Measurements from ENCODE around the gene ZNF140. TPM values are rescaled to one million over a fixed set of nuclear protein-coding genes. Genes with fewer than 3 reads are reported as not detected.

The ZNF140 gene
- total RNA-seq, 1 donor from 2014 or later = 17.2 TPM

DNA sequence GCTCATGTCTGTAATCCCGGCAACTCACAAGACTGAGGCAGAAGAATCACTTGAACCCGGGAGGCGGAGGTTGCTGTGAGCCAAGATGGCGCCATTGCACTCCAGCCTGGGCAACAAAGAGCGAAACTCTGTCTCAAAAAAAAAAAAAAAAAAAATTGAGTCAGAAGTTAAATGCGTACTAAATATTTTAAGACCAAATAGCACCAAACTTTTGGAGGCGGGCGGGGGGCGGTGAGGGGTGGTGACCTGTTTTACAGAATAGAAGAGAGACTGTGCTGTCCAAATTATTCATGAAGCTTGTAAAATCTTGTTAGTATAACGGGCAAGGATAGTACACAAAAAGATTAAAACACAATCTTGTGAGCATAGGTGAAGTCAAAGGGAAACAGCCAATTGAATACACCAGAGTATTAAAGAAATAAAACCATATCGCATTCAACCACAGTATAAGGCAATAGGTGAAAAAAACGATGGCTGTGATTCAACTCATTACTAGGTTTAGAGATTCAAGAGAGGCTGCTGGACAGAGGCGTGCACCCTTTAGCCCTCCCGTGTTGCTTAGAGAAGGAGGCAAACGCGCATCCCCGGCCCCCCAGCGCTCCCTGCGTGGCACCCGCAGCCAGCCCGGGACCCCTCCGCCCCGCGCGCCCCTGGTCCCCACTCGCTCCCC is 48.8 kb downstream of the ZNF140 start:
- Mint-ChIP-seq H3K4me1 (ENCODE audit: low read depth, unreplicated experiment) (no peaks in the 10 kb centered on the region), H3K27me3 (ENCODE audit: low read depth, unreplicated experiment) (no peaks in the 10 kb centered on the region), H3K9me3 (ENCODE audit: unreplicated experiment) (peaks cover 44% of the 10 kb centered on the region), H3K36me3 (ENCODE audit: low read depth, unreplicated experiment) (peaks cover 43% of the 10 kb centered on the region), H3K4me3 (ENCODE audit: unreplicated experiment) (peak overlapping the region; percentile 95), H3K27ac (ENCODE audit: unreplicated experiment) (peak overlapping the region; percentile 12)
- no peaks in the 10 kb centered on the region for H4K20me1 ChIP-seq (ENCODE audit: insufficient read depth, low read length)
- H3K27ac ChIP-seq (ENCODE audit: low read depth, low read length) = peak overlapping the region; percentile 96
- peak overlapping the region; percentile 99 for H2AFZ ChIP-seq (ENCODE audit: low read depth, low read length)
- no peak for FAIRE-seq
- DNase-seq (ENCODE audit: low read depth) = peak; percentile 44
- peak overlapping the region; percentile 95 for H3K9ac ChIP-seq (ENCODE audit: low read length)
- peak overlapping the region; percentile 99 for H3K4me3 ChIP-seq (ENCODE audit: insufficient read depth, low read depth, low read length)
- peaks cover 22% of the 10 kb centered on the region for H3K9me3 ChIP-seq (ENCODE audit: insufficient read depth, low read depth, low read length)
- peak overlapping the region; percentile 98 for H3K4me2 ChIP-seq (ENCODE audit: low read length)
- TF ChIP-seq CTCF (IDR thresholded peaks at IDR 0.05; ENCODE audit: insufficient read depth, low read depth, low read length) (no peak), EZH2 (IDR thresholded peaks at IDR 0.05; ENCODE audit: insufficient read depth, low read length) (no peak)
- no peaks in the 10 kb centered on the region for H3K4me1 ChIP-seq (ENCODE audit: insufficient read depth, low read length)
- no peaks in the 10 kb centered on the region for H3K27me3 ChIP-seq (ENCODE audit: insufficient read depth, low read length)
- H3K79me2 ChIP-seq (ENCODE audit: insufficient read depth, low read length) = peaks cover 17% of the 10 kb centered on the region
- H3K36me3 ChIP-seq (ENCODE audit: insufficient read depth, low read length) = no peaks in the 10 kb centered on the region

DNA sequence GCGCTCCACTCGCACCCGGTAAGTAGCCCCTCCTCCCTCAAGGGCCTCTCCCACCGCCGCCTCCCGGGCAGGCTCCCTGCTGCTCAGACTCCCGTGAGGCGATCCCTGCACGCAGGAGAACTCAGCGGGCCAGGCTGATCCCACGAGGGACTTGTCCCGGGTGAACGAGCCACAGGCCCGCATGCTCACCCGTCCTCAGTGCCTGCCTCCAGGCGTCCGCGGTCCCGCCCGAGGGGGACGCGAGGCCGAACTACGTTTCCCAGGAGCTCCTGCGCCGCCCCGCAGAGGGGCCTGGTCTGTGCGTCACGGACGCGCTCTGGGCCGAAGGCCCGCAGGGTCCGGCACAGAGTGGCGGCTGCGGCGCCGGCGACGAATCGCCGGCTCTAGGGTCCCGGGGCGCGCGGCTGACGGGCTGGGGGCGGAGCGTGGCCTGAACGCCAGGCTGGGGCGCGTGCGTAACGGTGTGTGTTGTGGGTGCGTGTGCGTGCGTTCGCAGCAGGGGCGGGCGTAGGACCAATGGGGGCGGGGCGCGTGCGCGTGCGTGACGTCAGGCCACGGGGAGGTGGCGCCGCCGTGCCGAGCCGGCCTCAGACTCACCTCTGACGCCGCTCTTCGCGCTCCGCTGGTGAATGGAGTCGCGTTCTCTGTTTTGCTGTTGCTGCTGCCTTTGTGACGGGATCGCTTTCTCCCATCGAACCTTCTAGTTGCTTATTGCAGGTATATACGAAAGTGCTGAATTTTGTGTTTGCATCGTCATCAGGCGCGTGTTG is 49.5 kb downstream of the ZNF140 start, which contains the start of the genes ZNF10 and ZNF891:
Gene ZNF10, plus strand, starts transcription at position 590 of the 770 bp plus-strand sequence. CDS start 13,866 bp downstream, outside the sequence.
Gene ZNF891, minus strand, starts transcription at position 237 of the 770 bp plus-strand sequence. CDS start 8,356 bp downstream, outside the sequence.
- peaks cover 23% of the 10 kb centered on the region for H3K9me3 ChIP-seq (ENCODE audit: insufficient read depth, low read depth, low read length)
- peaks cover 43% of the 10 kb centered on the region for H3K36me3 Mint-ChIP-seq (ENCODE audit: low read depth, unreplicated experiment)
- H4K20me1 ChIP-seq (ENCODE audit: insufficient read depth, low read length) = no peaks in the 10 kb centered on the region
- peak within 1 kb of the TSS; percentile 95 for H3K27ac Mint-ChIP-seq (ENCODE audit: unreplicated experiment)
- H3K4me3 ChIP-seq (ENCODE audit: insufficient read depth, low read depth, low read length) = peak within 1 kb of the TSS; percentile 99
- peak within 1 kb of the TSS; percentile 95 for H3K4me3 Mint-ChIP-seq (ENCODE audit: unreplicated experiment)
- no peaks in the 10 kb centered on the region for H3K4me1 Mint-ChIP-seq (ENCODE audit: low read depth, unreplicated experiment)
- FAIRE-seq (no peak), DNase-seq (ENCODE audit: low read depth) (peak; percentile 93)
- no peaks in the 10 kb centered on the region for H3K27me3 ChIP-seq (ENCODE audit: insufficient read depth, low read length)
- peaks cover 17% of the 10 kb centered on the region for H3K79me2 ChIP-seq (ENCODE audit: insufficient read depth, low read length)
- peak within 1 kb of the TSS; percentile 95 for H3K9ac ChIP-seq (ENCODE audit: low read length)
- TF ChIP-seq CTCF (IDR thresholded peaks at IDR 0.05; ENCODE audit: insufficient read depth, low read depth, low read length) (no peak), EZH2 (IDR thresholded peaks at IDR 0.05; ENCODE audit: insufficient read depth, low read length) (no peak)
- peak within 1 kb of the TSS; percentile 99 for H2AFZ ChIP-seq (ENCODE audit: low read depth, low read length)
- H3K4me1 ChIP-seq (ENCODE audit: insufficient read depth, low read length) = no peaks in the 10 kb centered on the region
- H3K27ac ChIP-seq (ENCODE audit: low read depth, low read length) = peak within 1 kb of the TSS; percentile 96
- no peaks in the 10 kb centered on the region for H3K27me3 Mint-ChIP-seq (ENCODE audit: low read depth, unreplicated experiment)
- H3K36me3 ChIP-seq (ENCODE audit: insufficient read depth, low read length) = peaks cover under 1% of the 10 kb centered on the region
- H3K4me2 ChIP-seq (ENCODE audit: low read length) = peak within 1 kb of the TSS; percentile 98
- H3K9me3 Mint-ChIP-seq (ENCODE audit: unreplicated experiment) = peaks cover 40% of the 10 kb centered on the region
